Central memory CD8-positive, alpha-beta T cell (primary cell): Measurements from ENCODE around the gene RBM5.
A peak's percentile ranks its signal among the peaks of the same experiment; 100 is the strongest.

ENCODE experiments used
- ATAC-seq: fragments of 150-1000 bp; cut with Tn5 transposase; replicated peaks from 2 replicates; pipeline ENCODE4 v1.10.0; 2022; ENCODE audit warnings: mild to moderate bottlenecking, moderate FRiP score, moderate number of reproducible peaks; ENCODE audit not compliant: poor library complexity, severe bottlenecking; ENCODE audit errors: extremely low read depth
- DNase-seq, 2 donors: peaks; one replicate each; pipeline ENCODE4 v3.0.0; 2021; ENCODE audit warnings: low spot score in 2 of 2
- H3K27ac Mint-ChIP-seq: one replicate; pipeline ENCODE4 v1.8.0; 2022; ENCODE audit warnings: low read depth, mild to moderate bottlenecking, moderate library complexity, mixed read lengths
- H3K27me3 Mint-ChIP-seq: one replicate; pipeline ENCODE4 v1.8.0; 2022; ENCODE audit warnings: mixed read lengths
- H3K36me3 Mint-ChIP-seq: one replicate; pipeline ENCODE4 v1.8.0; 2022; ENCODE audit warnings: mild to moderate bottlenecking, moderate library complexity, mixed read lengths; ENCODE audit not compliant: insufficient read depth
- H3K4me1 Mint-ChIP-seq: one replicate; pipeline ENCODE4 v1.8.0; 2022; ENCODE audit warnings: mixed read lengths
- H3K4me3 Mint-ChIP-seq: one replicate; pipeline ENCODE4 v1.8.0; 2022; ENCODE audit warnings: mild to moderate bottlenecking, moderate library complexity, mixed read lengths
- H3K9me3 Mint-ChIP-seq: one replicate; pipeline ENCODE4 v1.8.0; 2022; ENCODE audit warnings: mixed read lengths

Gene RBM5

GRCh38 chr3:50100956-50101845 lies 12.5 kb downstream of the RBM5 start:
- Mint-ChIP-seq H3K9me3 (no peaks in the 10 kb centered on the region), H3K27ac (no peak overlapping the region), H3K4me3 (no peak overlapping the region), H3K36me3 (peaks cover 92% of the 10 kb centered on the region), H3K27me3 (no peaks in the 10 kb centered on the region), H3K4me1 (peaks cover 11% of the 10 kb centered on the region)
- no peak for ATAC-seq
- DNase-seq, result no peak

GRCh38 chr3:50102558-50102957 lies 13.8 kb downstream of the RBM5 start:
- no peak for ATAC-seq
- no peak for DNase-seq
- Mint-ChIP-seq H3K27me3 (no peaks in the 10 kb centered on the region), H3K4me1 (peaks cover 4% of the 10 kb centered on the region), H3K9me3 (no peaks in the 10 kb centered on the region), H3K4me3 (no peak overlapping the region), H3K36me3 (peaks cover 91% of the 10 kb centered on the region), H3K27ac (no peak overlapping the region)

- Mint-ChIP-seq H3K4me1 (peaks cover 10% of the 10 kb centered on the region), H3K4me3 (no peak overlapping the region), H3K27me3 (no peaks in the 10 kb centered on the region), H3K9me3 (no peaks in the 10 kb centered on the region), H3K36me3 (peaks cover 99% of the 10 kb centered on the region), H3K27ac (peak overlapping the region; percentile 69)
- DNase-seq (no peak), ATAC-seq (peak; percentile 91)
Observed at GRCh38 chr3:50111757-50112156, 23.0 kb downstream of the RBM5 start.

GRCh38 chr3:50112462-50112861 lies 23.7 kb downstream of the RBM5 start:
- peaks cover 98% of the 10 kb centered on the region for H3K36me3 Mint-ChIP-seq
- H3K4me3 Mint-ChIP-seq, result no peak overlapping the region
- peaks cover 10% of the 10 kb centered on the region for H3K4me1 Mint-ChIP-seq
- ATAC-seq (no peak), DNase-seq (no peak)
- no peaks in the 10 kb centered on the region for H3K27me3 Mint-ChIP-seq
- H3K9me3 Mint-ChIP-seq, result no peaks in the 10 kb centered on the region
- H3K27ac Mint-ChIP-seq, result no peak overlapping the region

DNA sequence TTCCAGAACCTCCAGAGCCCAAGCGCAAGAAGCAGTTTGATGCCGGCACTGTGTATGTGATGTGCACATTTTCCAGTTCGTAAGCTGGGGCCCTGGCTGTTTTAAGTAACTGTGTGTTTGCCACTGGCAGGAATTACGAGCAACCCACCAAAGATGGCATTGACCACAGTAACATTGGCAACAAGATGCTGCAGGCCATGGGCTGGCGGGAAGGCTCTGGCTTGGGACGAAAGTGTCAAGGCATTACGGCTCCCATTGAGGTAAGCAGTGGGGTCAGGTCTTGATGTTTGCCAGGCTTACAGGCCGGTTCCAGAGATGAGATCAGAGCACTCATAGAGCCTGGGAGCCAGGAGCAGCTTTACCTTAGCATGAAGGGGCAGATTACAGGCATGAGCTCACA lies 28.4 kb downstream of the RBM5 start:
- Mint-ChIP-seq H3K27ac (no peak overlapping the region), H3K4me1 (peaks cover under 1% of the 10 kb centered on the region), H3K36me3 (peaks cover 83% of the 10 kb centered on the region), H3K4me3 (no peak overlapping the region), H3K9me3 (no peaks in the 10 kb centered on the region), H3K27me3 (no peaks in the 10 kb centered on the region)
- ATAC-seq (no peak), DNase-seq (no peak)

- no peak overlapping the region for H3K27ac Mint-ChIP-seq
- H3K36me3 Mint-ChIP-seq, result peaks cover 76% of the 10 kb centered on the region
Observed at GRCh38 chr3:50118237-50118636, 29.5 kb downstream of the RBM5 start.

GRCh38 chr3:50119786-50120185 lies 31.1 kb downstream of the RBM5 start:
- Mint-ChIP-seq H3K9me3 (no peaks in the 10 kb centered on the region), H3K27me3 (no peaks in the 10 kb centered on the region), H3K27ac (no peak overlapping the region), H3K4me3 (no peak overlapping the region), H3K4me1 (peaks cover 11% of the 10 kb centered on the region), H3K36me3 (peaks cover 63% of the 10 kb centered on the region)
- ATAC-seq (no peak), DNase-seq (no peak)

More at GRCh38 chr3:50118237-50118636, 29.5 kb downstream of the RBM5 start:
- DNase-seq (no peak), ATAC-seq (no peak)
- no peaks in the 10 kb centered on the region for H3K27me3 Mint-ChIP-seq
- H3K4me1 Mint-ChIP-seq, result peaks cover 9% of the 10 kb centered on the region
- no peak overlapping the region for H3K4me3 Mint-ChIP-seq
- H3K9me3 Mint-ChIP-seq, result no peaks in the 10 kb centered on the region

- Mint-ChIP-seq H3K4me3 (no peak overlapping the region), H3K4me1 (peaks cover 11% of the 10 kb centered on the region), H3K9me3 (no peaks in the 10 kb centered on the region), H3K27me3 (no peaks in the 10 kb centered on the region), H3K27ac (no peak overlapping the region), H3K36me3 (peaks cover 56% of the 10 kb centered on the region)
- ATAC-seq (no peak), DNase-seq (no peak)
Observed at GRCh38 chr3:50120364-50121071, 31.8 kb downstream of the RBM5 start.

- Mint-ChIP-seq H3K36me3 (peaks cover 52% of the 10 kb centered on the region), H3K27ac (no peak overlapping the region), H3K27me3 (no peaks in the 10 kb centered on the region), H3K4me3 (no peak overlapping the region), H3K9me3 (no peaks in the 10 kb centered on the region), H3K4me1 (peaks cover 11% of the 10 kb centered on the region)
- ATAC-seq (peak; percentile 90), DNase-seq (peak; percentile 41 to 56)
Observed at GRCh38 chr3:50121072-50122032, 32.6 kb downstream of the RBM5 start.

DNA sequence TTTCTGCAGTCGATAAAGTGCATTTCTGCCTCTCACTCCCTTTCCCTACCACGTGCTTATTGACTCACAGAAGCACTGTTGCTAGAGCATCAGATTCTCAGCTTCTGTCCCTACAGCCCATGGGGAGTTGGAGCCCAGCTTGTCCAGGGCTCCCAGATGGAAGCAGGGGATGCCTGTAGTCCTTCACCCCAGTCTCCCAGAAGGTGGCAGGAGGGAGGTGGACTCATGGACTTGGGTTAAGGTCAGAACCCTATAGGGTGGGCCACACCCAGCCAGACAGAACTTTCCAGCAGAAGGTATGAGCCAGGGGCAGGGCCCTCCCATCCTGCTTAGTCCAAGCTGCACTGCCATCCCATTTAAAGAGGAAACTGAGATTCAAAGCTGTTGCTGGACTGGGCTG lies 33.4 kb downstream of the RBM5 start:
- Mint-ChIP-seq H3K4me3 (no peak overlapping the region), H3K9me3 (no peaks in the 10 kb centered on the region), H3K36me3 (peaks cover 47% of the 10 kb centered on the region), H3K4me1 (peaks cover 11% of the 10 kb centered on the region), H3K27me3 (no peaks in the 10 kb centered on the region), H3K27ac (peak overlapping the region; percentile 61)
- ATAC-seq (no peak), DNase-seq (no peak)

- peaks cover 43% of the 10 kb centered on the region for H3K36me3 Mint-ChIP-seq
- H3K4me1 Mint-ChIP-seq, result peaks cover 11% of the 10 kb centered on the region
- no peaks in the 10 kb centered on the region for H3K27me3 Mint-ChIP-seq
- ATAC-seq, result no peak
- peak overlapping the region; percentile 61 for H3K27ac Mint-ChIP-seq
- no peak for DNase-seq
- no peak overlapping the region for H3K4me3 Mint-ChIP-seq
- H3K9me3 Mint-ChIP-seq, result no peaks in the 10 kb centered on the region
Observed at GRCh38 chr3:50122661-50123391, 34.1 kb downstream of the RBM5 start.
